HepG2 (cell line): ENCODE results near the gene RASD1. TPM values are rescaled to one million over a fixed set of nuclear protein-coding genes. Genes with fewer than 3 reads are reported as not detected.

Experiments
- CAMTA2 ChIP-seq: sonication (generic); formaldehyde crosslinking; IDR thresholded peaks from 2 replicates; pipeline ENCODE4 v1.4.0; 2020; ENCODE audit warnings: mild to moderate bottlenecking, missing genetic modification reagents, borderline replicate concordance
- FOXP1 ChIP-seq, 2 experiments: fragments of 450-650 bp in 1 of 2; IDR thresholded peaks; 2 replicates each; pipeline ENCODE4 v1.6.1; 2017 to 2018; ENCODE audit warnings: antibody characterized with exemption in 1 of 2
- GTF3A ChIP-seq: sonication (generic); formaldehyde crosslinking; conservative IDR thresholded peaks from 2 replicates; pipeline ENCODE4 v1.4.0; 2020; ENCODE audit warnings: mild to moderate bottlenecking, missing genetic modification reagents
- MBNL3 ChIP-seq: fragments of 250-450 bp; sonication (Bioruptor Pico); conservative IDR thresholded peaks from 2 replicates; pipeline ENCODE4 v1.8.0; 2022; ENCODE audit warnings: mild to moderate bottlenecking, inconsistent platforms
- NFE2L1 ChIP-seq: sonication (generic); formaldehyde crosslinking; IDR thresholded peaks from 2 replicates; pipeline ENCODE4 v1.4.0; 2020; ENCODE audit warnings: missing genetic modification reagents, mild to moderate bottlenecking, borderline replicate concordance
- NFYB ChIP-seq: sonication (generic); formaldehyde crosslinking; IDR thresholded peaks from 2 replicates; pipeline ENCODE4 v1.4.0; 2020; ENCODE audit warnings: missing genetic modification reagents
- SAP130 ChIP-seq: IDR thresholded peaks from 2 replicates; pipeline ENCODE4 v1.6.1; 2016; ENCODE audit warnings: low read depth
- SMAD3 ChIP-seq: sonication (generic); formaldehyde crosslinking; IDR thresholded peaks from 2 replicates; pipeline ENCODE4 v1.4.0; 2020; ENCODE audit warnings: missing genetic modification reagents
- SMAD9 ChIP-seq: sonication (generic); formaldehyde crosslinking; IDR thresholded peaks from 2 replicates; pipeline ENCODE4 v1.5.1; 2020; ENCODE audit warnings: mild to moderate bottlenecking, missing genetic modification reagents
- TEAD2 ChIP-seq: sonication (generic); formaldehyde crosslinking; IDR thresholded peaks from 2 replicates; pipeline ENCODE4 v1.9.0; 2021; ENCODE audit warnings: missing genetic modification reagents
- ZBTB3 ChIP-seq: sonication (generic); formaldehyde crosslinking; IDR thresholded peaks from 2 replicates; pipeline ENCODE4 v1.4.0; 2020; ENCODE audit warnings: low read depth, mild to moderate bottlenecking, moderate library complexity, missing genetic modification reagents, borderline replicate concordance
- ZNF121 ChIP-seq: sonication (generic); formaldehyde crosslinking; IDR thresholded peaks from 2 replicates; pipeline ENCODE4 v1.5.0; 2020; ENCODE audit warnings: mild to moderate bottlenecking, missing genetic modification reagents
- ZNF329 ChIP-seq: sonication (generic); formaldehyde crosslinking; IDR thresholded peaks from 2 replicates; pipeline ENCODE4 v1.9.0; 2021; ENCODE audit warnings: low read depth, mild to moderate bottlenecking, missing genetic modification reagents
- ZNF331 ChIP-seq: sonication (generic); formaldehyde crosslinking; IDR thresholded peaks from 2 replicates; pipeline ENCODE4 v1.4.0; 2020; ENCODE audit warnings: missing genetic modification reagents
- ZNF343 ChIP-seq: sonication (generic); formaldehyde crosslinking; IDR thresholded peaks from 2 replicates; pipeline ENCODE4 v1.4.0; 2020; ENCODE audit warnings: mild to moderate bottlenecking, missing genetic modification reagents
- ZNF496 ChIP-seq: sonication (generic); formaldehyde crosslinking; IDR thresholded peaks from 2 replicates; pipeline ENCODE4 v1.8.1; 2023; ENCODE audit warnings: mild to moderate bottlenecking, moderate library complexity, missing genetic modification reagents; ENCODE audit not compliant: insufficient replicate concordance
- ZNF510 ChIP-seq: sonication (generic); formaldehyde crosslinking; IDR thresholded peaks from 2 replicates; pipeline ENCODE4 v1.4.0; 2020; ENCODE audit warnings: low read depth, mild to moderate bottlenecking, missing genetic modification reagents
- ZNF615 ChIP-seq: sonication (generic); formaldehyde crosslinking; IDR thresholded peaks from 2 replicates; pipeline ENCODE4 v1.5.0; 2020; ENCODE audit warnings: mild to moderate bottlenecking, missing genetic modification reagents, borderline replicate concordance
- ZNF720 ChIP-seq: sonication (generic); formaldehyde crosslinking; IDR thresholded peaks from 2 replicates; pipeline ENCODE4 v1.4.0; 2020; ENCODE audit warnings: missing genetic modification reagents
- ZNF737 ChIP-seq: sonication (generic); formaldehyde crosslinking; IDR thresholded peaks from 2 replicates; pipeline ENCODE4 v1.5.0; 2020; ENCODE audit warnings: missing genetic modification reagents, mild to moderate bottlenecking, borderline replicate concordance
- ZNF879 ChIP-seq: sonication (generic); formaldehyde crosslinking; IDR thresholded peaks from 2 replicates; pipeline ENCODE4 v1.8.1; 2023; ENCODE audit warnings: missing genetic modification reagents
- ZSCAN21 ChIP-seq: sonication (generic); formaldehyde crosslinking; IDR thresholded peaks from 2 replicates; pipeline ENCODE4 v1.8.0; 2022; ENCODE audit warnings: mild to moderate bottlenecking, missing genetic modification reagents, moderate library complexity, borderline replicate concordance
- polyA plus RNA-seq, 8 experiments: library from polyadenylated mRNA; depleted of rRNA in 3 of 8; stranded (reverse) in 7 of 8; unstranded in 1 of 8; fragments of >200 nt; fragmentation: Illumina TruSeq in 4 of 8; extraction: Trizol in 4 of 8; gene quantifications; 2 replicates each; pipeline versions ENCODE4 v1.2.1 to v1.2.3, GENCODE V29; 2011 to 2016; ENCODE audit warnings: low read depth in 4 of 8, missing spikeins in 1 of 8, mixed read lengths in 1 of 8; ENCODE audit not compliant: insufficient read depth in 1 of 8
- total RNA-seq, 5 experiments: library from RNA; depleted of rRNA; stranded (reverse); fragments of >200 nt; fragmentation: Illumina TruSeq; extraction: Trizol; gene quantifications; 2 replicates each; pipeline ENCODE4 v1.2.3, GENCODE V29; 2016; ENCODE audit warnings: low read depth in 1 of 5
- TF ChIP-seq, protein P1 (sequence below): sonication (generic); formaldehyde crosslinking; IDR thresholded peaks from 2 replicates; pipeline ENCODE4 v1.5.0; 2020; ENCODE audit warnings: missing genetic modification reagents
- TF ChIP-seq, protein P2 (sequence below): sonication (generic); formaldehyde crosslinking; conservative IDR thresholded peaks from 2 replicates; pipeline ENCODE4 v1.4.0; 2020; ENCODE audit warnings: mild to moderate bottlenecking, missing genetic modification reagents, moderate library complexity
- TF ChIP-seq, protein P3 (sequence below): sonication (generic); formaldehyde crosslinking; IDR thresholded peaks from 2 replicates; pipeline ENCODE4 v1.8.0; 2022; ENCODE audit warnings: missing genetic modification reagents, mild to moderate bottlenecking, inconsistent platforms, borderline replicate concordance

The RASD1 gene
- total and polyA plus RNA-seq, 2 of the 13 experiments (the other 11 are each of a cell fraction or from before 2014, with no cell fraction given): 1.6 to 4.2 TPM

DNA sequence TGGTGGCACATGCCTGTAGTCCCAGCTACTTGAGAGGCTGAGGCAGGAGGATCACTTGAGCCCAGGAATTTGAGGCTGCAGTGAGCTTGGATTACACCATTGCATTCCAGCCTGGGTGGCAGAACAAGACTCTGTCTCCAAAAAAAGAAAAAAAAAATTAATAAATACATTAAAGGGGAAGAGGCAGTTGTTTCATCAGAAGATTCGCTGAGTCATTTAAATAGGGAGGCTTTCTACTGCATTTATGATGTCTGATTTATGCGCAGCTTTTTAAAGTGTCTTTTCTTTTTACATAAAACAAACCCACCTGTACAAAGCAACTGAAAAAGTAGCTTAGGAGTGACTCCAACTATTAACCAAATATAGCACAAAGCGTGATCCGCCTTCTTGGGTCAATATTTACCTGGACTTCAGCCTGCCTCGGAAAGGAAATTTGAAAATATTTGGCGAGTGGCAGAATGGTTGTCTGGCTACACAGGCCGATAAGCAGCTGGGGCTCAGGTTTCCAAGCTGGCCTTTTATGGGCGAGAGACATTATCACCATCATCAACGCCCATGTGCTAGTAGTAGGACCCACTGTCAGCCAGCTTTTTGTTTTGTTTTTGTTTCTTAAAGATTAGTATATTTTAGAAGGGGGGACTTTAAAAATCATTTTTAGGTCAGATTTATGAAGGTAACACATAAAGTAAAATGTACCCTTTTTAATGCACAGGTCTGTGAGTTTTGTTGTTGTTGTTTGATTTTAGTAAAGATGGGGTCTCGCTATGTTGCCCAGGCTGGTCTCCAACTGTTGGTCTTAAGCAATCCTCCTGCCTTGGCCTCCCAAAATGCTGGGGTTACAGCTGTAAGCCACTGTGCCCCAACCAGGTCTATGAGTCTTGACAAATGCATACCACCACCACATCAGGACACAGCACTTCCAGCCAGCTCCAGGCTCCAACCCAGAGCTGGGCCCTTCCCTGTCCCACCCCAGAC, 42.5 kb upstream of the RASD1 start (continued):
- TF ChIP-seq GTF3A: no peak
- TF ChIP-seq NFYB (CRISPR knock-in tag): no peak
- no peak for TF ChIP-seq SMAD9 (CRISPR knock-in tag)
- TF ChIP-seq ZNF121 (CRISPR knock-in tag): peak; percentile 95
- no peak for TF ChIP-seq ZNF737 (CRISPR knock-in tag)
- peak; percentile 86 for TF ChIP-seq ZNF331 (CRISPR knock-in tag)
- TF ChIP-seq ZNF329: no peak
- TF ChIP-seq FOXP1 (IDR thresholded peaks at IDR 0.05): no peak
- peak; percentile 94 for TF ChIP-seq FOXP1 (CRISPR knock-in tag; IDR thresholded peaks at IDR 0.05)
- TF ChIP-seq SMAD3: peak; percentile 77; the same call in 1 of the 2 replicates
- no peak for TF ChIP-seq NFE2L1 (CRISPR knock-in tag)
- TF ChIP-seq ZNF496 (CRISPR knock-in tag): no peak
- TF ChIP-seq ZNF720 (CRISPR knock-in tag): no peak
- TF ChIP-seq MBNL3 (CRISPR knock-in tag): no peak
- peak; percentile 52; the same call in 1 of the 2 replicates for TF ChIP-seq ZSCAN21 (CRISPR knock-in tag)
- no peak for TF ChIP-seq ZNF615 (CRISPR knock-in tag)
- TF ChIP-seq, protein P1, sequence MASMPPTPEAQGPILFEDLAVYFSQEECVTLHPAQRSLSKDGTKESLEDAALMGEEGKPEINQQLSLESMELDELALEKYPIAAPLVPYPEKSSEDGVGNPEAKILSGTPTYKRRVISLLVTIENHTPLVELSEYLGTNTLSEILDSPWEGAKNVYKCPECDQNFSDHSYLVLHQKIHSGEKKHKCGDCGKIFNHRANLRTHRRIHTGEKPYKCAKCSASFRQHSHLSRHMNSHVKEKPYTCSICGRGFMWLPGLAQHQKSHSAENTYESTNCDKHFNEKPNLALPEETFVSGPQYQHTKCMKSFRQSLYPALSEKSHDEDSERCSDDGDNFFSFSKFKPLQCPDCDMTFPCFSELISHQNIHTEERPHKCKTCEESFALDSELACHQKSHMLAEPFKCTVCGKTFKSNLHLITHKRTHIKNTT (CRISPR knock-in tag): no peak
- TF ChIP-seq ZBTB3 (CRISPR knock-in tag): 0 out of 2 replicates have a peak, but pooled peaks have one; percentile 57
- TF ChIP-seq CAMTA2 (CRISPR knock-in tag): no peak
- TF ChIP-seq ZNF510 (CRISPR knock-in tag): no peak
- TF ChIP-seq, protein P2, sequence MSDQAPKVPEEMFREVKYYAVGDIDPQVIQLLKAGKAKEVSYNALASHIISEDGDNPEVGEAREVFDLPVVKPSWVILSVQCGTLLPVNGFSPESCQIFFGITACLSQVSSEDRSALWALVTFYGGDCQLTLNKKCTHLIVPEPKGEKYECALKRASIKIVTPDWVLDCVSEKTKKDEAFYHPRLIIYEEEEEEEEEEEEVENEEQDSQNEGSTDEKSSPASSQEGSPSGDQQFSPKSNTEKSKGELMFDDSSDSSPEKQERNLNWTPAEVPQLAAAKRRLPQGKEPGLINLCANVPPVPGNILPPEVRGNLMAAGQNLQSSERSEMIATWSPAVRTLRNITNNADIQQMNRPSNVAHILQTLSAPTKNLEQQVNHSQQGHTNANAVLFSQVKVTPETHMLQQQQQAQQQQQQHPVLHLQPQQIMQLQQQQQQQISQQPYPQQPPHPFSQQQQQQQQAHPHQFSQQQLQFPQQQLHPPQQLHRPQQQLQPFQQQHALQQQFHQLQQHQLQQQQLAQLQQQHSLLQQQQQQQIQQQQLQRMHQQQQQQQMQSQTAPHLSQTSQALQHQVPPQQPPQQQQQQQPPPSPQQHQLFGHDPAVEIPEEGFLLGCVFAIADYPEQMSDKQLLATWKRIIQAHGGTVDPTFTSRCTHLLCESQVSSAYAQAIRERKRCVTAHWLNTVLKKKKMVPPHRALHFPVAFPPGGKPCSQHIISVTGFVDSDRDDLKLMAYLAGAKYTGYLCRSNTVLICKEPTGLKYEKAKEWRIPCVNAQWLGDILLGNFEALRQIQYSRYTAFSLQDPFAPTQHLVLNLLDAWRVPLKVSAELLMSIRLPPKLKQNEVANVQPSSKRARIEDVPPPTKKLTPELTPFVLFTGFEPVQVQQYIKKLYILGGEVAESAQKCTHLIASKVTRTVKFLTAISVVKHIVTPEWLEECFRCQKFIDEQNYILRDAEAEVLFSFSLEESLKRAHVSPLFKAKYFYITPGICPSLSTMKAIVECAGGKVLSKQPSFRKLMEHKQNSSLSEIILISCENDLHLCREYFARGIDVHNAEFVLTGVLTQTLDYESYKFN (CRISPR knock-in tag): peak; percentile 97
- no peak for TF ChIP-seq ZNF879 (CRISPR knock-in tag)
- TF ChIP-seq SAP130 (CRISPR knock-in tag): peak; percentile 94
- no peak for TF ChIP-seq TEAD2 (CRISPR knock-in tag)
- TF ChIP-seq, protein P3, sequence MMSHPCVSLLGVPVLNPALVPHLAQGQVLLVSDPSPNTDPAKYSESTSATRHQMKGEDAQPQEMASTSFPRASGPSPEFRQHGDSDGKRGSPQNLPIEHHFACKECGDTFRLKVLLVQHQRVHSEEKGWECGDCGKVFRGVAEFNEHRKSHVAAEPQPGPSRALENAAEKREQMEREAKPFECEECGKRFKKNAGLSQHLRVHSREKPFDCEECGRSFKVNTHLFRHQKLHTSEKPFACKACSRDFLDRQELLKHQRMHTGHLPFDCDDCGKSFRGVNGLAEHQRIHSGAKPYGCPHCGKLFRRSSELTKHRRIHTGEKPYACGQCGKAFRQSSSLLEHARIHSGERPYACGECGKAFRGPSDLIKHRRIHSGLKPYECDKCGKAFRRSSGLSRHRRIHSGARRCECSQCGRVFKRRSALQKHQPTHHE (CRISPR knock-in tag): no peak
- no peak for TF ChIP-seq ZNF343
